Fibroblast of the aortic adventitia (primary cell): Measurements from ENCODE around the gene PHPT1. TPM values are rescaled to one million over a fixed set of nuclear protein-coding genes. Genes with fewer than 3 reads are reported as not detected.
"Not testable (repeated sequence)": the region's sequence is repeated elsewhere in the genome, so short reads cannot be mapped to it uniquely, and the experiment has no call there.

Source experiments
- DNase-seq: peaks from one replicate; pipeline ENCODE4 v3.0.0-alpha.2; 2010; ENCODE audit warnings: low read depth
- H3K4me3 ChIP-seq: 2 replicates; pipeline ENCODE4 v1.5.1; 2011; ENCODE audit warnings: low read depth, mild to moderate bottlenecking, control low read depth, low read length, moderate library complexity
- CTCF ChIP-seq: IDR thresholded peaks from 2 replicates; pipeline ENCODE4 v1.5.1; 2011; ENCODE audit warnings: mild to moderate bottlenecking, low read length, control low read depth, inconsistent platforms; ENCODE audit not compliant: insufficient read depth
- total RNA-seq: library from RNA; depleted of rRNA; stranded (reverse); fragments of >200 nt; gene quantifications from 2 replicates; pipeline ENCODE4 v1.2.3, GENCODE V29; 2012; ENCODE audit warnings: low replicate concordance

The PHPT1 gene
- total RNA-seq, 1 donor: 83.2 TPM

GRCh38 chr9:136840140-136840876 is 8.9 kb upstream of the PHPT1 start:
- no peak for TF ChIP-seq CTCF
- H3K4me3 ChIP-seq: no peak overlapping the region
- DNase-seq: no peak

GRCh38 chr9:136840877-136841645 is 8.1 kb upstream of the PHPT1 start:
- no peak for TF ChIP-seq CTCF
- no peak overlapping the region for H3K4me3 ChIP-seq
- peak; percentile 25 for DNase-seq

- not testable (repeated sequence) for DNase-seq, H3K4me3 ChIP-seq
Observed at GRCh38 chr9:136841646-136842379, 7.4 kb upstream of the PHPT1 start.

- peak; percentile 71 for DNase-seq
- peak; percentile 91 for TF ChIP-seq CTCF
Observed at GRCh38 chr9:136842380-136842948, 6.7 kb upstream of the PHPT1 start, which contains the start of gene AJM1. Gene AJM1 (plus strand): TSS chr9:136842478. CDS start chr9:136844415, 1,937 bp downstream.

GRCh38 chr9:136843159-136843800 is 5.9 kb upstream of the PHPT1 start:
- H3K4me3 ChIP-seq, DNase-seq: not testable (repeated sequence)

More at GRCh38 chr9:136842380-136842948, 6.7 kb upstream of the PHPT1 start, which contains the start of gene AJM1:
- peak within 1 kb of the TSS; percentile 67 for H3K4me3 ChIP-seq

- H3K4me3 ChIP-seq, DNase-seq: not testable (repeated sequence)
- peak; percentile 48 for TF ChIP-seq CTCF
Observed at GRCh38 chr9:136843801-136844740, 5.1 kb upstream of the PHPT1 start.
